HepG2 (cell line): ENCODE measurements around the gene BAIAP3. TPM values are rescaled to one million over a fixed set of nuclear protein-coding genes. Genes with fewer than 3 reads are reported as not detected.
A peak's percentile ranks its signal among the peaks of the same experiment; 100 is the strongest.

Source experiments
- ATAC-seq: fragments of 200-7000 bp; cut with Tn5 transposase; 3 replicates; pipeline ENCODE4 v1.9.1; 2020; ENCODE audit warnings: mild to moderate bottlenecking, moderate library complexity
- BruUV-seq: library from RNA; stranded (reverse); fragments of 400-500 nt; replicated peaks from 2 replicates; lab custom pipeline; 2021; lab: Mats Ljungman, UMichigan
- CTCF ChIA-PET: fragments of 300-600 bp; formaldehyde crosslinking; extraction: SDS; loops from one replicate; lab custom pipeline; 2021; ENCODE audit warnings: low total read pairs, inconsistent platforms, low intra/inter-chr PET ratio; lab: Yijun Ruan, JAX
- POLR2A ChIA-PET: fragments of 350-600 bp; sonication (Branson Sonifier 250); formaldehyde crosslinking; loops from one replicate; lab custom pipeline; 2020; ENCODE audit warnings: antibody characterized with exemption, inconsistent platforms; lab: Yijun Ruan, JAX
- DNase-seq: peaks from one replicate; pipeline ENCODE4 v3.0.0-alpha.2; 2015; ENCODE audit warnings: low spot score
- FAIRE-seq: peaks from 3 replicates; lab custom pipeline; 2011; peaks lifted over from hg19 to GRCh38; lab: Jason Lieb, UNC
- H2AFZ ChIP-seq: one replicate; pipeline ENCODE4 v1.6.1; 2011; ENCODE audit warnings: low read length, inconsistent platforms
- H3K27ac ChIP-seq: fragments of 300-600 bp; 3 replicates; pipeline ENCODE4 v1.8.0; 2011; ENCODE audit warnings: mixed run types, mild to moderate bottlenecking, mixed read lengths, low read length, inconsistent platforms; ENCODE audit not compliant: insufficient read depth; ENCODE audit errors: extremely low read length
- H3K27me3 ChIP-seq, 2 experiments: fragments of 200-600 bp in 1 of 2; 2 replicates in 1 of 2; 3 replicates in 1 of 2; pipeline versions ENCODE4 v1.6.0 to v1.8.0; 2011; ENCODE audit warnings: low read length in 2 of 2, mild to moderate bottlenecking in 2 of 2, moderate library complexity in 2 of 2, inconsistent platforms in 1 of 2; ENCODE audit not compliant: insufficient read depth in 2 of 2, control insufficient read depth in 1 of 2
- H3K36me3 ChIP-seq, 2 experiments: fragments of 200-600 bp in 1 of 2; replicated peaks in 1 of 2; 2 replicates in 1 of 2; 3 replicates in 1 of 2; pipeline versions ENCODE4 v1.5.1 to v1.8.0; 2011; ENCODE audit warnings: low read length in 2 of 2, inconsistent platforms in 1 of 2; ENCODE audit not compliant: insufficient read depth in 2 of 2, control insufficient read depth in 1 of 2
- H3K4me1 ChIP-seq: 2 replicates; pipeline ENCODE4 v1.5.1; 2012; ENCODE audit warnings: low read length, inconsistent platforms; ENCODE audit not compliant: insufficient read depth
- H3K4me2 ChIP-seq: 2 replicates; pipeline ENCODE4 v1.6.0; 2011; ENCODE audit warnings: low read depth, low read length, inconsistent platforms
- H3K4me3 ChIP-seq, 3 experiments: fragments of 200-600 bp in 1 of 3; sonication (generic), shearing (Covaris generic) in 1 of 3; replicated peaks in 1 of 3; 2 replicates each; pipeline ENCODE4 v1.5.1; 2011 to 2016; ENCODE audit warnings: low read length in 3 of 3, inconsistent platforms in 2 of 3, low read depth in 2 of 3, mild to moderate bottlenecking in 2 of 3, control low read depth in 1 of 3, mixed read lengths in 1 of 3; ENCODE audit not compliant: insufficient read depth in 1 of 3
- H3K79me2 ChIP-seq: one replicate; pipeline ENCODE4 v1.6.1; 2011; ENCODE audit warnings: low read length, inconsistent platforms; ENCODE audit not compliant: insufficient read depth
- H3K9ac ChIP-seq: 2 replicates; pipeline ENCODE4 v1.6.0; 2011; ENCODE audit warnings: mild to moderate bottlenecking, low read depth, low read length, inconsistent platforms; ENCODE audit not compliant: insufficient read depth
- H3K9me3 ChIP-seq: 2 replicates; pipeline ENCODE4 v1.5.1; 2012; ENCODE audit warnings: mild to moderate bottlenecking, low read length
- H4K20me1 ChIP-seq: 2 replicates; pipeline ENCODE4 v1.6.0; 2011; ENCODE audit warnings: inconsistent platforms, mild to moderate bottlenecking, low read length, moderate library complexity; ENCODE audit not compliant: insufficient read depth
- CAMTA2 ChIP-seq: sonication (generic); formaldehyde crosslinking; IDR thresholded peaks from 2 replicates; pipeline ENCODE4 v1.4.0; 2020; ENCODE audit warnings: mild to moderate bottlenecking, missing genetic modification reagents, borderline replicate concordance
- DNMT1 ChIP-seq: sonication (generic); formaldehyde crosslinking; IDR thresholded peaks from 2 replicates; pipeline ENCODE4 v1.5.1; 2020; ENCODE audit warnings: mild to moderate bottlenecking, missing genetic modification reagents
- FOXP1 ChIP-seq, 2 experiments: fragments of 450-650 bp in 1 of 2; IDR thresholded peaks; 2 replicates each; pipeline ENCODE4 v1.6.1; 2017 to 2018; ENCODE audit warnings: antibody characterized with exemption in 1 of 2
- HHEX ChIP-seq: IDR thresholded peaks from 2 replicates; pipeline ENCODE4 v1.6.1; 2016; ENCODE audit warnings: control low read depth
- HNRNPK ChIP-seq: fragments of 200-400 bp; formaldehyde crosslinking; IDR thresholded peaks from 2 replicates; pipeline ENCODE4 v1.6.1; 2018; ENCODE audit warnings: low read length, low read depth, moderate library complexity, mild to moderate bottlenecking; ENCODE audit not compliant: poor library complexity, severe bottlenecking
- NR0B2 ChIP-seq: sonication (generic); formaldehyde crosslinking; IDR thresholded peaks from 2 replicates; pipeline ENCODE4 v1.4.0; 2020; ENCODE audit warnings: mild to moderate bottlenecking, missing genetic modification reagents
- PATZ1 ChIP-seq: sonication (generic); formaldehyde crosslinking; IDR thresholded peaks from 2 replicates; pipeline ENCODE4 v1.4.0; 2020; ENCODE audit warnings: missing genetic modification reagents
- SIN3A ChIP-seq: IDR thresholded peaks from 2 replicates; pipeline ENCODE4 v1.6.1; 2011; ENCODE audit warnings: low read depth, mild to moderate bottlenecking, control low read depth, low read length, borderline replicate concordance
- SMC3 ChIP-seq: IDR thresholded peaks from 2 replicates; pipeline ENCODE4 v1.6.1; 2011; ENCODE audit warnings: low read length, improper control_type of control experiment
- ZNF484 ChIP-seq: sonication (generic); formaldehyde crosslinking; IDR thresholded peaks from 2 replicates; pipeline ENCODE4 v1.5.1; 2020; ENCODE audit warnings: mild to moderate bottlenecking, low read depth, missing genetic modification reagents, borderline replicate concordance
- ZNF710 ChIP-seq: sonication (generic); formaldehyde crosslinking; IDR thresholded peaks from 2 replicates; pipeline ENCODE4 v1.5.0; 2020; ENCODE audit warnings: mild to moderate bottlenecking, missing genetic modification reagents, borderline replicate concordance
- WGBS: methylation state at CpG from one replicate; pipeline ENCODE4 v1.1.6; 2017; ENCODE audit warnings: low lambda C conversion rate; 5-methylcytosine and 5-hydroxymethylcytosine counted together
- in situ Hi-C: cut with HindIII; loops from 2 replicates; pipeline ENCODE4 v1.10.0; 2017; ENCODE audit warnings: low pct_unique_long_range_greater_than_20kb; ENCODE audit not compliant: extremely low pct_ligation_motif_present
- intact Hi-C: fragments of 100-400 bp; cut with micrococcal nuclease; formaldehyde crosslinking; loops from one replicate; pipeline ENCODE4 v1.10.0; 2022; ENCODE audit not compliant: unreplicated experiment
- polyA plus RNA-seq, 8 experiments: library from polyadenylated mRNA; depleted of rRNA in 3 of 8; stranded (reverse) in 7 of 8; unstranded in 1 of 8; fragments of >200 nt; fragmentation: Illumina TruSeq in 4 of 8; extraction: Trizol in 4 of 8; gene quantifications; 2 replicates each; pipeline versions ENCODE4 v1.2.1 to v1.2.3, GENCODE V29; 2011 to 2016; ENCODE audit warnings: low read depth in 4 of 8, missing spikeins in 1 of 8, mixed read lengths in 1 of 8; ENCODE audit not compliant: insufficient read depth in 1 of 8
- total RNA-seq, 5 experiments: library from RNA; depleted of rRNA; stranded (reverse); fragments of >200 nt; fragmentation: Illumina TruSeq; extraction: Trizol; gene quantifications; 2 replicates each; pipeline ENCODE4 v1.2.3, GENCODE V29; 2016; ENCODE audit warnings: low read depth in 1 of 5

Gene BAIAP3
- total and polyA plus RNA-seq, 2 of the 13 experiments (the other 11 are each of a cell fraction or from before 2014, with no cell fraction given): 3.2 to 5.7 TPM

GRCh38 chr16:1306334-1306733 is 27.1 kb upstream of the BAIAP3 start:
- Histone ChIP-seq H4K20me1 (peaks cover 14% of the 10 kb centered on the region), H3K9me3 (no peaks in the 10 kb centered on the region), H3K4me1 (peaks cover 54% of the 10 kb centered on the region), H3K4me2 (no peak overlapping the region), H3K4me3 (no peak overlapping the region), H3K27me3 (no peaks in the 10 kb centered on the region; a peak in 1 of 5 replicates), H3K9ac (no peak overlapping the region), H3K27ac (no peak overlapping the region), H3K79me2 (peaks cover 15% of the 10 kb centered on the region), H2AFZ (no peak overlapping the region), H3K36me3 (no peaks in the 10 kb centered on the region)
- WGBS: 35% methylated on average over 4 of the region's 4 CpGs
- in situ Hi-C loops: no loop called here
- no TSS peak for BruUV-seq
- ChIA-PET CTCF (no interaction called here), POLR2A (interaction anchor here (0.6 to 1.6 kb wide), 2 partner anchors 15 to 635 kb away, joined by 3 read pairs; no protein-coding TSS in a partner anchor)
- DNase-seq: no peak
- no peak for ATAC-seq
- intact Hi-C loops: no loop called here
- no peak for FAIRE-seq
- TF ChIP-seq SMC3 (no peak), DNMT1 (CRISPR knock-in tag) (no peak), CAMTA2 (CRISPR knock-in tag) (no peak)

GRCh38 chr16:1308036-1308976 is 25.1 kb upstream of the BAIAP3 start:
- BruUV-seq: no TSS peak
- Histone ChIP-seq H4K20me1 (peaks cover 33% of the 10 kb centered on the region), H3K4me1 (peaks cover 55% of the 10 kb centered on the region), H3K4me2 (peak overlapping the region; percentile 47), H3K36me3 (peaks cover 9 to 12% of the 10 kb centered on the region in 2 experiments; a peak in 3 of 5 replicates), H3K27me3 (no peaks in the 10 kb centered on the region; a peak in 2 of 5 replicates), H2AFZ (no peak overlapping the region), H3K9ac (peak overlapping the region; percentile 100; the same call in 1 of the 2 replicates), H3K27ac (peak overlapping the region; percentile 100), H3K9me3 (no peaks in the 10 kb centered on the region), H3K79me2 (peaks cover 35% of the 10 kb centered on the region), H3K4me3 (peak overlapping the region; percentile 60 to 97 (median 85))
- FAIRE-seq: no peak
- DNase-seq: peak; percentile 52
- 20% methylated on average over 8 of the region's 43 CpGs for WGBS
- in situ Hi-C loops (no loop called here), intact Hi-C loops (no loop called here)
- POLR2A ChIA-PET: interaction anchor here (0.8 to 1.6 kb wide), 5 partner anchors 8 to 35 kb away, joined by 3 to 7 read pairs (median 5); no protein-coding TSS in a partner anchor
- CTCF ChIA-PET: no interaction called here
- peak; percentile 10 for ATAC-seq
- TF ChIP-seq NR0B2 (CRISPR knock-in tag): no peak
- TF ChIP-seq HNRNPK: peak; percentile 97
- TF ChIP-seq PATZ1: peak; percentile 91
- TF ChIP-seq ZNF710 (CRISPR knock-in tag): peak; percentile 89
- TF ChIP-seq HHEX (CRISPR knock-in tag): no peak
- peak; percentile 46; the same call in 1 of the 2 replicates for TF ChIP-seq SIN3A
- TF ChIP-seq ZNF484 (CRISPR knock-in tag): no peak
- TF ChIP-seq FOXP1 (IDR thresholded peaks at IDR 0.05): no peak
- TF ChIP-seq FOXP1 (CRISPR knock-in tag; IDR thresholded peaks at IDR 0.05): no peak
